Transverse colon (tissue), 4 donors: ENCODE results near the gene JARID2.

ENCODE experiments used
- CTCF ChIP-seq, 5 experiments: fragments of 200-600 bp in 3 of 5; fragments of 450-650 bp in 2 of 5; sonication (generic) in 3 of 5; IDR thresholded peaks; 1 replicate in 2 of 5; 2 replicates in 3 of 5; pipeline ENCODE4 v1.5.1; 2016 to 2017; ENCODE audit warnings: antibody characterized with exemption in 5 of 5, inconsistent platforms in 3 of 5, mild to moderate bottlenecking in 2 of 5, moderate library complexity in 1 of 5
- POLR2AphosphoS5 ChIP-seq, 3 donors: sonication (generic); formaldehyde crosslinking; IDR thresholded peaks; one replicate each; pipeline ENCODE4 v1.6.1; 2016; ENCODE audit warnings: antibody characterized with exemption in 3 of 3

GRCh38 chr6:15378866-15379265, 133.0 kb downstream of the JARID2 start:
- no peak for TF ChIP-seq POLR2AphosphoS5 (IDR thresholded peaks at IDR 0.05)
- no peak for TF ChIP-seq CTCF (IDR thresholded peaks at IDR 0.05)
